Kidney (tissue), 14 donors: ENCODE data around the gene CCN6. TPM values are rescaled to one million over a fixed set of nuclear protein-coding genes. Genes with fewer than 3 reads are reported as not detected.
A peak's percentile ranks its signal among the peaks of the same experiment; 100 is the strongest.
"Not testable (repeated sequence)": the region's sequence is repeated elsewhere in the genome, so short reads cannot be mapped to it uniquely, and the experiment has no call there.

Experiments
- DNase-seq, 5 donors: peaks; one replicate each; pipeline ENCODE4 v3.0.0-alpha.2; 2013 to 2020
- FAIRE-seq: peaks from 2 replicates; lab custom pipeline; 2012; peaks lifted over from hg19 to GRCh38; lab: Jason Lieb, UNC
- H3K27ac ChIP-seq, 2 donors: one replicate each; pipeline ENCODE4 v1.7.0; 2013; ENCODE audit warnings: low read depth in 2 of 2, low read length in 2 of 2, inconsistent platforms in 1 of 2
- H3K27me3 ChIP-seq: one replicate; pipeline ENCODE4 v1.7.1; 2013; ENCODE audit warnings: low read length, inconsistent platforms; ENCODE audit not compliant: control insufficient read depth, insufficient read depth
- H3K36me3 ChIP-seq, 3 donors: one replicate each; pipeline versions ENCODE4 v1.7.0 to v1.7.1; 2013; ENCODE audit warnings: low read length in 3 of 3, control low read depth in 1 of 3, inconsistent platforms in 1 of 3; ENCODE audit not compliant: insufficient read depth in 3 of 3, control insufficient read depth in 2 of 3
- H3K4me1 ChIP-seq, 3 donors: one replicate each; pipeline versions ENCODE4 v1.7.0 to v1.7.1; 2013; ENCODE audit warnings: low read length in 3 of 3, inconsistent platforms in 1 of 3, low read depth in 1 of 3; ENCODE audit not compliant: control insufficient read depth in 2 of 3, insufficient read depth in 2 of 3
- H3K4me3 ChIP-seq, 3 donors: one replicate each; pipeline versions ENCODE4 v1.7.0 to v1.8.1; 2013; ENCODE audit warnings: low read length in 3 of 3, control low read depth in 1 of 3, inconsistent platforms in 1 of 3
- H3K9ac ChIP-seq, 3 donors: one replicate each; pipeline versions ENCODE4 v1.7.0 to v1.7.1; 2013; ENCODE audit warnings: low read length in 3 of 3, control low read depth in 1 of 3, inconsistent platforms in 1 of 3
- H3K9me3 ChIP-seq, 3 donors: one replicate each; pipeline versions ENCODE4 v1.7.0 to v1.7.1; 2013; ENCODE audit warnings: low read length in 3 of 3, control low read depth in 1 of 3, inconsistent platforms in 1 of 3; ENCODE audit not compliant: control insufficient read depth in 2 of 3, insufficient read depth in 1 of 3
- CTCF ChIP-seq: IDR thresholded peaks from 3 replicates; pipeline ENCODE4 v1.5.1; 2012; ENCODE audit warnings: mild to moderate bottlenecking, moderate library complexity, borderline replicate concordance; ENCODE audit not compliant: insufficient read depth; ENCODE audit errors: extremely low read depth
- intact Hi-C: fragments of 100-400 bp; cut with DNase I; formaldehyde crosslinking; loops from one replicate; pipeline ENCODE4 v1.11.1; 2022
- polyA plus RNA-seq: library from polyadenylated mRNA; stranded (reverse); fragments of 350-450 nt; fragmentation: Illumina TruSeq; extraction: RNeasy Lipid Tissue Mini Kit (QIAGEN cat#74804); gene quantifications from one replicate; pipeline ENCODE4 v1.2.3, GENCODE V29; 2014; ENCODE audit warnings: low read depth, low replicate concordance; ENCODE audit not compliant: insufficient read depth
- total RNA-seq: library from RNA; stranded (reverse); fragmentation: NEBNext Ultra II Directional; extraction: Animal tissue kit (Norgen Biotek cat#: 25700); gene quantifications from one replicate; pipeline ENCODE4 v1.2.1, GENCODE V29; 2021
- donor health status: control.
- donor health status: control.
- donor health status: control.
- donor health status: control.
- donor health status: control.
- donor health status: DM: yes; HTN: yes; CAD: no.
- donor health status: Normal renal cell carcinoma (clear cell type).

The CCN6 gene
- total and polyA plus RNA-seq, 2 donors from 2014 or later: 6.7 to 8.4 TPM

DNA sequence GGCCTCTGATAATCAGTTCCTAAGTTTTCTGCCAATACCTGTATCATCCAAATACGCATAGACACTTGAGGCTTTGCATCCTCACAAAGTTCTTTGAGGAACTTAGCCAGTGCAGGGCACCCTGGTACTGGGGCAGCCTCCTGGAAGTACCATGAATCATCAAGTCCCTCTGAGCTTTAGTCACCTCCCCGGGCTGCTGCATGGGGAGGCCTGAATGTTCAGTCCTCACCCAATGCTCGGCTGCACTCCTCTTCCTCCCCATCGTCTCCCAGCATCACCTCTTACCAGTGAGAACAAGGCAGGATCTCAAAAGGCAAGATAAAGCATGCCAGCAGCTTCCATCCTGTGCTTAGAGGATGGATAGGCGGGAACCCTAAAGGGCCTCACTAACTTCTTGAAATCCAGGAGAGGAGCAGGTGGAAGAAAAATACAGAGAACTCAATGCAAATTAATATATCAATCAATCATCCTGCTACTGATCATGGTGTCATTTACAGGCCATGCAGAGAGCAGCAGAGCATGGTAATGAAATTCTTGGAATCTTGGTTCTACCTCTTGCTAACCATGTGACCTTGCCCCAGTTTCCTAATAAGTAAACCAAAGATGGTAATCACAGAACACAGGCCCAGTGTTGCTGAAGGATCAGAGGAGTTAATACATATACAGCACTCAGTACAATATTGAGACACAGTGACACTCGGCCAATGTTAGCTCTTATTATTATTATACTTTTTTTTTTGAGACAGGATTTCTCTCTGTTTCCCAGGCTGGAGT, 4.7 kb upstream of the CCN6 start:
- Histone ChIP-seq H3K9me3 (peaks cover 0 to 5% (median 0%) of the 10 kb centered on the region in 3 donors), H3K36me3 (no peaks in the 10 kb centered on the region), H3K9ac (no peak overlapping the region), H3K27ac (peak overlapping the region in 1 of 2 donors; percentile 15), H3K27me3 (no peaks in the 10 kb centered on the region), H3K4me3 (no peak overlapping the region), H3K4me1 (peaks cover 0 to 10% (median 2%) of the 10 kb centered on the region in 3 donors)
- no peak for FAIRE-seq
- TF ChIP-seq CTCF: no peak
- intact Hi-C loops: no loop called here
- DNase-seq: peak in 2 of 5 donors; percentile 64 to 66

DNA sequence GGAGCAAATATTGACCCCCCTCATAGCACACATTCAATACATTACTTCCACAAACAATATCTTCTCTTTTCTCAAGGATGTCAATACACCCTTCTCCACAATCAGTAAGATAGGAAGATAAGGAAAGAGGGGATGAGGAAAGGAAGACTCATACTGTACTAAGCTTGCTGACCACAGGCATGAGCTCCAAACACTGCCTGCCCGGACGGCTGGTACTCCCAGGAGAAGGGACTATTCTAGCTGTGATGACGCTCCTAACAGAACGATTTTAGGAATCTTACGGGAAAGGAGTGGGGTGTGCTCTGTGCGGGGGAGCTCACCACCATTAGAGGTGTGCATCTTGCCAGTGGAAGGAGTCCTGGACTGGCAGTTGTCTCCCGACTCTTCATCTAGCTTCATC, 3.9 kb upstream of the CCN6 start:
- H3K9ac ChIP-seq: no peak overlapping the region
- no peak for FAIRE-seq

DNA sequence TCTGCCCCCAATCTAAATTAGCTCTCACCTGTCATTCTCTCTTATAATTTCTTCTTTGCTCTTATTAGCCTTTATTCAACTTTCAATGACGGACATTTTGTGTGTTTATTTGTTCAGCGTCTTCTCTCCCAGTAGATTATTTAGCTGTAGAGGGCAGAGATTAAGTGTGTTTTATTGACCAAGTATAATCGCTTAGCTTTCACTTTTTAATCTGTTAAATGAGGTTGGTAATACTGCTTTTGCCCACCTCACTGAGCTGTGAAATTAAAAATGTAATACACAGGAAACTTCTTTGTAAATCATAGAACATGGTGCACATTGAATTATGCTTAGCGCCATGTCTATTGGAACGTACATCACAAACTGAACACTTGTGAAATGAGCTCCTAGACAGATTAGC, 3.5 kb upstream of the CCN6 start:
- FAIRE-seq (no peak), DNase-seq (no peak)
- Histone ChIP-seq H3K4me3 (no peak overlapping the region), H3K9ac (no peak overlapping the region), H3K27me3 (no peaks in the 10 kb centered on the region), H3K27ac (no peak overlapping the region), H3K4me1 (peaks cover 0 to 4% (median 0%) of the 10 kb centered on the region in 3 donors), H3K9me3 (peaks cover 0 to 5% (median 0%) of the 10 kb centered on the region in 3 donors), H3K36me3 (no peaks in the 10 kb centered on the region)
- intact Hi-C loops: no loop called here
- TF ChIP-seq CTCF: no peak

More for the DNA sequence above, 3.9 kb upstream of the CCN6 start:
- Histone ChIP-seq H3K36me3 (no peaks in the 10 kb centered on the region), H3K27me3 (no peaks in the 10 kb centered on the region), H3K27ac (no peak overlapping the region), H3K9me3 (peaks cover 0 to 5% (median 0%) of the 10 kb centered on the region in 3 donors), H3K4me1 (peaks cover 0 to 4% (median 0%) of the 10 kb centered on the region in 3 donors), H3K4me3 (no peak overlapping the region)
- no peak for TF ChIP-seq CTCF
- DNase-seq: no peak
- intact Hi-C loops: no loop called here

DNA sequence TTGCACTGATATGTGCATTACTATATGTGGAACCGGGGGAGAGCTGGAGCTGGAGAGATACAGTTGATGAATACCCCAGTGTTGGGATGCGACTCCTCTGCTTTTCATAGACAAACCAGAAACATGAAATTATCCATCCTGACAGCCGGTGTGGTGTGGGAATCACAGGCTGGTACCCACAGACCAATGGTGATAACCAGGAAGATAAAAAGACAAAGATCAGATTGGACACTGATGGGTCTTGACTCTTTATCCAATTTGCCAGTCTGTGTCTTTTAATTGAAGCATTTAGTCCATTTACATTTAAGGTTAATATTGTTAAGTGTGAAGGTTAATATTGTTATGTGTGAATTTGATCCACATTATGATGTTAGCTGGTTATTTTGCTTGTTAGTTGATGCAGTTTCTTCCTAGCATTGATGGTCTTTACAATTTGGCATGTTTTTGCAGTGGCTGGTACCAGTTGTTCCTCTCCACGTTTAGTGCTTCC, 2.6 kb upstream of the CCN6 start:
- H3K4me3 ChIP-seq, intact Hi-C loops, H3K36me3 ChIP-seq, H3K9me3 ChIP-seq, H3K9ac ChIP-seq, DNase-seq, H3K27ac ChIP-seq, H3K4me1 ChIP-seq, FAIRE-seq, H3K27me3 ChIP-seq: not testable (repeated sequence)
